ENCODE results near the gene GFRA4.

Gene GFRA4

GRCh38 chr20:3670511-3670910 is 7.3 kb upstream of the GFRA4 start:
- DNase-seq = peak; percentile 44

GRCh38 chr20:3669710-3670367 is 6.6 kb upstream of the GFRA4 start:
- Histone ChIP-seq H3K9me3 (ENCODE audit: severe bottlenecking) (no peaks in the 10 kb centered on the region), H3K27me3 (ENCODE audit: insufficient read depth, low read depth, severe bottlenecking) (peaks cover 26% of the 10 kb centered on the region), H3K4me3 (ENCODE audit: low read depth, low read length) (no peak overlapping the region), H3K36me3 (no peaks in the 10 kb centered on the region), H3K27ac (no peak overlapping the region)
- no peak for TF ChIP-seq CTCF (IDR thresholded peaks at IDR 0.05; ENCODE audit: low read depth, low read length)
- no peak for DNase-seq

More at GRCh38 chr20:3670511-3670910, 7.3 kb upstream of the GFRA4 start:
- peak; percentile 58 for TF ChIP-seq CTCF (IDR thresholded peaks at IDR 0.05; ENCODE audit: low read depth, low read length)
- Histone ChIP-seq H3K27me3 (ENCODE audit: insufficient read depth, low read depth, severe bottlenecking) (peaks cover 32% of the 10 kb centered on the region), H3K27ac (no peak overlapping the region), H3K9me3 (ENCODE audit: severe bottlenecking) (no peaks in the 10 kb centered on the region), H3K4me3 (ENCODE audit: low read depth, low read length) (no peak overlapping the region), H3K36me3 (no peaks in the 10 kb centered on the region)

- no peaks in the 10 kb centered on the region for H3K36me3 ChIP-seq
- no peak overlapping the region for H3K4me3 ChIP-seq (ENCODE audit: low read depth, low read length)
- H3K27me3 ChIP-seq (ENCODE audit: insufficient read depth, low read depth, severe bottlenecking) = peaks cover 7% of the 10 kb centered on the region
- no peak for DNase-seq
- H3K27ac ChIP-seq = no peak overlapping the region
- H3K9me3 ChIP-seq (ENCODE audit: severe bottlenecking) = no peaks in the 10 kb centered on the region
- TF ChIP-seq CTCF (IDR thresholded peaks at IDR 0.05; ENCODE audit: low read depth, low read length) = no peak
These were observed 4.3 kb upstream of the GFRA4 start for GRCh38 chr20:3667434-3668037.

GRCh38 chr20:3663858-3664257 is 659 bp upstream of the GFRA4 start:
- DNase-seq = no peak
- no peak for TF ChIP-seq CTCF (IDR thresholded peaks at IDR 0.05; ENCODE audit: low read depth, low read length)
- Histone ChIP-seq H3K27me3 (ENCODE audit: insufficient read depth, low read depth, severe bottlenecking) (peaks cover 9% of the 10 kb centered on the region), H3K36me3 (no peaks in the 10 kb centered on the region), H3K4me3 (ENCODE audit: low read depth, low read length) (no peak overlapping the region), H3K27ac (no peak overlapping the region), H3K9me3 (ENCODE audit: severe bottlenecking) (no peaks in the 10 kb centered on the region)

GRCh38 chr20:3661814-3662665 is 1.2 kb downstream of the GFRA4 start:
- no peak for TF ChIP-seq CTCF (IDR thresholded peaks at IDR 0.05; ENCODE audit: low read depth, low read length)
- Histone ChIP-seq H3K9me3 (ENCODE audit: severe bottlenecking) (no peaks in the 10 kb centered on the region), H3K4me3 (ENCODE audit: low read depth, low read length) (no peak overlapping the region), H3K36me3 (no peaks in the 10 kb centered on the region), H3K27ac (no peak overlapping the region), H3K27me3 (ENCODE audit: insufficient read depth, low read depth, severe bottlenecking) (peaks cover 9% of the 10 kb centered on the region)
- peak; percentile 2 for DNase-seq
